HL-60 (cell line): Measurements from ENCODE around the gene PTGS1.

Experiments
- DNase-seq, 2 experiments: peaks; one replicate each; pipeline ENCODE4 v3.0.0-alpha.2; 2010 to 2020; ENCODE audit warnings: low read depth in 1 of 2, low spot score in 1 of 2
- H3K27ac ChIP-seq: fragments of 250-450 bp; sonication (Bioruptor Pico); replicated peaks from 2 replicates; pipeline ENCODE4 v1.5.1; 2020; ENCODE audit warnings: mild to moderate bottlenecking, moderate library complexity
- H3K27me3 ChIP-seq: fragments of 250-450 bp; sonication (Bioruptor Pico); 2 replicates; pipeline ENCODE4 v1.5.1; 2021; ENCODE audit warnings: mild to moderate bottlenecking, moderate library complexity; ENCODE audit not compliant: insufficient read depth, poor library complexity, severe bottlenecking
- H3K4me3 ChIP-seq: replicated peaks from 2 replicates; pipeline ENCODE4 v1.5.1; 2011; ENCODE audit warnings: mild to moderate bottlenecking, control low read depth, low read length; ENCODE audit not compliant: insufficient read depth
- GABPA ChIP-seq: IDR thresholded peaks from 2 replicates; pipeline ENCODE4 v1.6.1; 2012; ENCODE audit warnings: low read depth
- POLR2AphosphoS5 ChIP-seq: IDR thresholded peaks from 2 replicates; pipeline ENCODE4 v1.6.1; 2012; ENCODE audit warnings: low read depth
- SPI1 ChIP-seq: IDR thresholded peaks from 2 replicates; pipeline ENCODE4 v1.6.1; 2012; ENCODE audit warnings: low read depth, mild to moderate bottlenecking, borderline replicate concordance
- TF ChIP-seq, protein P1 (sequence below): IDR thresholded peaks from one replicate; pipeline ENCODE4 v1.5.1; 2011; ENCODE audit warnings: low read length, control low read depth, inconsistent platforms; ENCODE audit not compliant: insufficient read depth
- TF ChIP-seq, protein P2 (sequence below): IDR thresholded peaks from 2 replicates; pipeline ENCODE4 v1.6.1; 2012; ENCODE audit warnings: low read depth; ENCODE audit not compliant: insufficient replicate concordance

PTGS1 gene

DNA sequence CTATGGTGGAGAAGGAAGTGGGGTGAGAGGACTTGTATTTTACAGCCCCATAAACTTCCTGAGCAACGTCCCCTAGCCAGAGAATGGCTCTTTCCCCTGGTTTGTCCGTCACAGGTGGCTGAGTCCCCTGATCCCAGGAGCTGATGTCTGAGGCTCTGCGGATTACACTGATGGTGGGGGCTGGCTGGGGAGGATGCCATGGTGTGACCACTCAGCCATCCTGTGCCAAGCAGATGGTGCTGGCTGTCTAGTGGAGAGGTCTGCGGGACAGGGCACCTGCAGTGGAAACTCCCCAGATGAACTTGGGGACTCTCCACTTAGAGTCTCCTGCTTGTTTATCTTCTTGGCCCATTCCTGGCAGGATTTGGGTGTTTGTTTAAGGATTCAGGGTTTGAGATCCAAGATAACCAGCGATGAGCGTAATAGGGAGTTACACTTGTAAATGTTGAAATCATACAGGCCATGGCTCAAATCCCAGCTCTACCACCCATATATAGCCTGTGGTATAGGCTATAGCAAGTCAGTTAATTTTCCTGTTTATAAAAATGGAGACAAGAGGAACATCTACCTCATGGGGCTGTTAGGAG, 4.7 kb upstream of the PTGS1 start:
- no peak for DNase-seq
- no peak overlapping the region for H3K27ac ChIP-seq
- TF ChIP-seq POLR2AphosphoS5 (no peak), SPI1 (no peak), GABPA (no peak)
- TF ChIP-seq, protein P1, sequence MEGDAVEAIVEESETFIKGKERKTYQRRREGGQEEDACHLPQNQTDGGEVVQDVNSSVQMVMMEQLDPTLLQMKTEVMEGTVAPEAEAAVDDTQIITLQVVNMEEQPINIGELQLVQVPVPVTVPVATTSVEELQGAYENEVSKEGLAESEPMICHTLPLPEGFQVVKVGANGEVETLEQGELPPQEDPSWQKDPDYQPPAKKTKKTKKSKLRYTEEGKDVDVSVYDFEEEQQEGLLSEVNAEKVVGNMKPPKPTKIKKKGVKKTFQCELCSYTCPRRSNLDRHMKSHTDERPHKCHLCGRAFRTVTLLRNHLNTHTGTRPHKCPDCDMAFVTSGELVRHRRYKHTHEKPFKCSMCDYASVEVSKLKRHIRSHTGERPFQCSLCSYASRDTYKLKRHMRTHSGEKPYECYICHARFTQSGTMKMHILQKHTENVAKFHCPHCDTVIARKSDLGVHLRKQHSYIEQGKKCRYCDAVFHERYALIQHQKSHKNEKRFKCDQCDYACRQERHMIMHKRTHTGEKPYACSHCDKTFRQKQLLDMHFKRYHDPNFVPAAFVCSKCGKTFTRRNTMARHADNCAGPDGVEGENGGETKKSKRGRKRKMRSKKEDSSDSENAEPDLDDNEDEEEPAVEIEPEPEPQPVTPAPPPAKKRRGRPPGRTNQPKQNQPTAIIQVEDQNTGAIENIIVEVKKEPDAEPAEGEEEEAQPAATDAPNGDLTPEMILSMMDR, result no peak
- TF ChIP-seq, protein P2, sequence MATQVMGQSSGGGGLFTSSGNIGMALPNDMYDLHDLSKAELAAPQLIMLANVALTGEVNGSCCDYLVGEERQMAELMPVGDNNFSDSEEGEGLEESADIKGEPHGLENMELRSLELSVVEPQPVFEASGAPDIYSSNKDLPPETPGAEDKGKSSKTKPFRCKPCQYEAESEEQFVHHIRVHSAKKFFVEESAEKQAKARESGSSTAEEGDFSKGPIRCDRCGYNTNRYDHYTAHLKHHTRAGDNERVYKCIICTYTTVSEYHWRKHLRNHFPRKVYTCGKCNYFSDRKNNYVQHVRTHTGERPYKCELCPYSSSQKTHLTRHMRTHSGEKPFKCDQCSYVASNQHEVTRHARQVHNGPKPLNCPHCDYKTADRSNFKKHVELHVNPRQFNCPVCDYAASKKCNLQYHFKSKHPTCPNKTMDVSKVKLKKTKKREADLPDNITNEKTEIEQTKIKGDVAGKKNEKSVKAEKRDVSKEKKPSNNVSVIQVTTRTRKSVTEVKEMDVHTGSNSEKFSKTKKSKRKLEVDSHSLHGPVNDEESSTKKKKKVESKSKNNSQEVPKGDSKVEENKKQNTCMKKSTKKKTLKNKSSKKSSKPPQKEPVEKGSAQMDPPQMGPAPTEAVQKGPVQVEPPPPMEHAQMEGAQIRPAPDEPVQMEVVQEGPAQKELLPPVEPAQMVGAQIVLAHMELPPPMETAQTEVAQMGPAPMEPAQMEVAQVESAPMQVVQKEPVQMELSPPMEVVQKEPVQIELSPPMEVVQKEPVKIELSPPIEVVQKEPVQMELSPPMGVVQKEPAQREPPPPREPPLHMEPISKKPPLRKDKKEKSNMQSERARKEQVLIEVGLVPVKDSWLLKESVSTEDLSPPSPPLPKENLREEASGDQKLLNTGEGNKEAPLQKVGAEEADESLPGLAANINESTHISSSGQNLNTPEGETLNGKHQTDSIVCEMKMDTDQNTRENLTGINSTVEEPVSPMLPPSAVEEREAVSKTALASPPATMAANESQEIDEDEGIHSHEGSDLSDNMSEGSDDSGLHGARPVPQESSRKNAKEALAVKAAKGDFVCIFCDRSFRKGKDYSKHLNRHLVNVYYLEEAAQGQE, result no peak
- H3K27me3 ChIP-seq, result no peaks in the 10 kb centered on the region
- H3K4me3 ChIP-seq, result no peak overlapping the region

DNA sequence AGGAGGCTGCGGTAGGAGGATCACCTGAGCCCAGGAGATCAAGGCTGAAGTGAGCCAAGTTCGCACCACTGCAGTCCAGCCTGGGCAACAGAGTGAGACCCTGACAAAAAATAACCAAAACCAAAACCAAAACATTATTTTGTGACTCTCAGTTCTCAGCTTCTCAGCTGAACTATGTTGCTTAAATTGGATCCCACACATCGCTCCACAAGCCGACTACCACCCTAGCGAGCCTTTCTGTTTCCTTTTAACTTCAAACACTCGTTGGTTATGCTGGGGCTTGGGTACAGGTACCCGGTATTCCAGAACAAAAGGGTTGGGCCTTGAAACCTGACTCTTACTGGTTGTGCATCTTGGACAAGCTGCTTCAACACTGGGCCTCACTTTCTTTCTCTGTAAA, 3.8 kb upstream of the PTGS1 start:
- Histone ChIP-seq H3K27me3 (no peaks in the 10 kb centered on the region), H3K27ac (no peak overlapping the region), H3K4me3 (no peak overlapping the region)
- TF ChIP-seq, protein P2, result no peak
- TF ChIP-seq GABPA (no peak), POLR2AphosphoS5 (no peak), SPI1 (no peak)
- TF ChIP-seq, protein P1, result no peak
- DNase-seq, result no peak

DNA sequence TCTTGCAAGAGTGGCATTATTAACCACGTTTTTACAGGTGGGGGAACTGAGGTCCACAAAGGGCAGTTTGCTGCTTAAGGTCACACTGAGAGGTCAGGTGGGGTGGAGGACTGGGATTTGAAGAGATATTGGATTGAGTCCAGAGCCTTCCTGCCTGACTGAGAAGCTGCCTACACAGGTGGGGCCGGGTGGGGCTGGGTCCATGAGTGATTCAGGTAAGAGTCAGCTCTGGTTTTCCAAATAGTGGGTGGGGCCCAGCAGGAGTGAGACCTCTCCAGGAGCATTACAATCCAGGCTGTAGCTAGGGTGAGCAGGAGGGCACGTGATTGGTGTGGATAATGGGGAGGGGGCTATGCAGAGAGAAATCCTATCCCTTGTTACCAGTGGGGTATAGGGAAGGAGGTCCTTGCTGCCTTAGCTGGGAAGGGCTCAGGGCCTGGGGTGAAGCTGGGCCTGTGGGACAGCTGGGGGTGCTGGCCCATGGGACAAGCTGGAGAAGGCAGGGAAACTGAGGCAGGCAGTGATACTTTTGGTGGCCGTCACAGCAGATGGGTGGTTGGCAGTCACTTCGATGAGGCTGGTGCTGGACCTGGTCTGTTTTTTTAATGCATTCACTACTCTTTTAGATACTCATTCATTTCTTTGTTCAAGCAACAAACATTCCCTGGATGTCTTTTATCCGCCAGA, 2.9 kb upstream of the PTGS1 start:
- TF ChIP-seq, protein P1, result no peak
- TF ChIP-seq POLR2AphosphoS5 (no peak), GABPA (no peak), SPI1 (no peak)
- TF ChIP-seq, protein P2, result no peak
- H3K4me3 ChIP-seq, result no peak overlapping the region
- H3K27ac ChIP-seq, result no peak overlapping the region
- H3K27me3 ChIP-seq, result no peaks in the 10 kb centered on the region
- no peak for DNase-seq
